Left hindlimb (tissue), 1 donor: ENCODE results near the gene PLA2G4A.

ENCODE experiments used
- DNase-seq: peaks from one replicate; pipeline ENCODE4 v3.0.0-alpha.2; 2018

The PLA2G4A gene

DNA sequence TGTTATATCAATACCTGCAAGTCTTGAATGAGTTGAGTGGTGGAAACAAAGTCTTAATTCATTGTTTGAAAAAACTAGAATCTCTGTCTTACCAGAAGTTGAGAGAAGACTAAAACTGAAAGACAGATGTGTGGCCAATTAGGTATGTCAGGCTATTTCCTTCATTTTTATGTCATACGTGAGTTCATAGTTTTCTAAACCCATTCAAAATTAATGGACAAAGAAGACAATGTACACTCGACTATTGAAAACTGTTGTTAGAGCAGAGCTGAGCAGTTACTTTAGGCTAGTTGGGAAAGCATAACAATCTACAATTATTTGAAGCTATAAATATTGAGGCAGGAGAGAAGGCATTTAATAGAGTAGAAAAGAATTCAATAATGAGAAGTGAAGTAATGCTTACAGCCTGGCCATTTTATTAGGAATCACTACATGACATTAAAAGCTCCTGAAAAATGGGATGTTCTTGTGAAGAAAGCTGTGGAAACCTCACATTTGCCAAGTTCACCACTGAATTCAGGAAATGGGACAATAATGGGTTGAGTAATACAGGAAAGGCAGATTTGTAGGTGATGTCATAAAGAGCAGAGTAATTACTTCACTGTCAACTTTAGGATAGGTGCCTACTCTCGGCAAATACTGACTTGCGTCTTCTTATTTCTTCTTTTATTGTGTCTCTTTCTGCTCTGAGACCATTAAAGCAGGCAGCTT is 204.4 kb downstream of the PLA2G4A start:
- no peak for DNase-seq

- no peak for DNase-seq
Measured at GRCh38 chr1:187033693-187034390, 205.1 kb downstream of the PLA2G4A start.

GRCh38 chr1:187034501-187034900 is 205.8 kb downstream of the PLA2G4A start:
- DNase-seq: no peak

DNA sequence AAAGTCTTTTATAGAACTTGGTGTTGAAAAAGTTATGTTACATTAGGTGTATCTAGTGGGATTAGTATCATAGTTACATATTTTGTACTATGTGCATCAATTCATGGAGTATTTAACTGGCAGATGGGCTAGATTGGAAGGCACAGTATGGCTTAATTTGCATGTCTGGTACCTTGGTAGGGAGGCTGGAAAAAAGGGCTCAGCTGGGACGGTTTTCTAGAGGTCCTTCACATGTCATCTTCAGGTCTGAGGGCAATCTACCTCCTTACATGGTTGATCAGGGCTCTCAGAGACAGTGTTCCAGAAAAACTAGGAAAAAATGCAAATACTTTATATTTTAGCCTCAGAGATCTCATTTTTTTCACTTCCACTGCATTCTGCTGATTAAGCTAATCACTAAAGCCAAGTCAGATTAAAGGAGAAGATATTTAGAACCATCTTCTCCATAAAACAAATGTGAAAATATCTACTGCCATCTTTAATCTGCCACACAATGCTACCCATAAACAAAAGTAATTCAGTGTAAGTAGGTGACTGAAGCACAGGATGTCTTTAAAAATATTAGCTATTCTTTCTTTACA is 209.3 kb downstream of the PLA2G4A start:
- DNase-seq: no peak
